HL-60/S4 (cell line): ENCODE measurements around the gene BAIAP2.

Experiments used
- in situ Hi-C: fragments of 300-500 bp; cut with MboI; formaldehyde crosslinking; loops from 2 replicates; pipeline ENCODE4 v1.14.3; 2022; ENCODE audit warnings: low sequenced_read_pairs

Gene BAIAP2

DNA sequence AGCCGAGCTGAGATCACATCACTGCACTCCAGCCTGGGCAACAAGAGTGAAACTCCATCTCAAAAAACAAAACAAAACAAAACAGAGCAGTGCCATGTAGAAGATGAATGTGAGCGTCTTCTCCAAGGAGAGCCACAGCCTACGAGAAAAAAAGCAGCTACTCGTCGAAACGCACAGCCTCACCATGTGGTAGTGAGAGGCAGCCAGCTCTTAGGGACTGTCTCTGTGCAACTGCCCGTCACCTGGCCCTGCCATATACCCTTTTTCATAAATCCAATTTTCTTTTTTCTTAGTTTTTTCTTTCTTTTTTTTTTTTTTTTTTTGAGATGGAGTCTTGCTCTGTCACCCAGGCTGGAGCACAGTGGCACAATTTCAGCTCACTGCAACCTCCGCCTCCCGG is 119.1 kb downstream of the BAIAP2 start:
- in situ Hi-C loops: loop anchor here (5.0 kb wide), 1 partner anchor 83 kb away; the partner anchor contains the start of genes NDUFAF8 and TEPSIN

GRCh38 chr17:81154961-81155360 is 120.0 kb downstream of the BAIAP2 start:
- in situ Hi-C loops: loop anchor here (5.0 kb wide), 1 partner anchor 82 kb away; the partner anchor contains the start of genes NDUFAF8 and TEPSIN

GRCh38 chr17:81156866-81157805 is 122.2 kb downstream of the BAIAP2 start:
- in situ Hi-C loops: no loop called here

- in situ Hi-C loops: no loop called here
Observed at GRCh38 chr17:81157848-81158687, 123.1 kb downstream of the BAIAP2 start.

- in situ Hi-C loops: no loop called here
Observed at GRCh38 chr17:81158688-81159590, 124.0 kb downstream of the BAIAP2 start.

- in situ Hi-C loops: no loop called here
Observed at GRCh38 chr17:81159611-81160265, 124.8 kb downstream of the BAIAP2 start.

- in situ Hi-C loops: no loop called here
Observed at GRCh38 chr17:81160306-81160705, 125.4 kb downstream of the BAIAP2 start.

GRCh38 chr17:81160747-81161453 is 125.9 kb downstream of the BAIAP2 start:
- in situ Hi-C loops: no loop called here

DNA sequence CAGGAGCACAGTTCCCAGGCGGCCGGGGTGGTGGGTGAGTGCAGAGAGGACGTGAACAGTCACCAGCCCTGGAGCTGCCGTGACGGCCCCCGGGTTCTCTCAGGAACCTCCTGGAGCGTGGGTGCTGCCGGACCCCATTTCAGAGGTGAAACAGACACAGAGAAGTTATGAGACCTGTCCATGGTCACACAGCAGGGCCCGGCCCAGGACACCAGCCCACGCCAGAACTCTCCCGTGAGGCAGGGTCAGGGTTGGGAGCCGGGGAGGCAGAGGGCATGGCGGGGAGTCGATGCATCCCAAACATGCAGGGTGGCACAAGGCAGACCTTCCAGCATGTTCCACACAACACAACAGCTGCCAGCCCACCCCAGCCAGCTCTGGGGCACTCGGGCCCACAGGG is 126.6 kb downstream of the BAIAP2 start:
- in situ Hi-C loops: no loop called here

DNA sequence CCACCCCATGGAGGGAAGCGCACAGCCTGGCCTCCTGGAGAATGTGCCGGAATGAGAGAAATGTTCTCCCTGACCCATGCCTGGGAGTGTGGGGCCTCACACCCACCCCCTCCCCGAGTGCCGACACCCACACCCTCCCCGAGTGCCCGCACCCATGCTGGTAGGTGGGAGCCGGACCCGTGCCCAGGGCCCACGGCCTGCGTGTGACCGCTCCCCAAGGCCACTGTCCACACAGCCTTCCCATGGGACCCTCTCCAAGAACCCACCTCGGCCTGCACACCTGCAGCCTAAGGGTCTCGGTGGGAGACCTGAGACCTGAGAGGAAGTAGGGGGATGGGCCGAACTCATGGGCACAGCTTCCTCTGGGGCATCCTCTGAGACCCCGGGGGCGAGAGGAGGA is 127.0 kb downstream of the BAIAP2 start:
- in situ Hi-C loops: no loop called here

GRCh38 chr17:81162491-81162890 is 127.5 kb downstream of the BAIAP2 start:
- in situ Hi-C loops: no loop called here

- in situ Hi-C loops: no loop called here
Observed at GRCh38 chr17:81163051-81163695, 128.2 kb downstream of the BAIAP2 start.

DNA sequence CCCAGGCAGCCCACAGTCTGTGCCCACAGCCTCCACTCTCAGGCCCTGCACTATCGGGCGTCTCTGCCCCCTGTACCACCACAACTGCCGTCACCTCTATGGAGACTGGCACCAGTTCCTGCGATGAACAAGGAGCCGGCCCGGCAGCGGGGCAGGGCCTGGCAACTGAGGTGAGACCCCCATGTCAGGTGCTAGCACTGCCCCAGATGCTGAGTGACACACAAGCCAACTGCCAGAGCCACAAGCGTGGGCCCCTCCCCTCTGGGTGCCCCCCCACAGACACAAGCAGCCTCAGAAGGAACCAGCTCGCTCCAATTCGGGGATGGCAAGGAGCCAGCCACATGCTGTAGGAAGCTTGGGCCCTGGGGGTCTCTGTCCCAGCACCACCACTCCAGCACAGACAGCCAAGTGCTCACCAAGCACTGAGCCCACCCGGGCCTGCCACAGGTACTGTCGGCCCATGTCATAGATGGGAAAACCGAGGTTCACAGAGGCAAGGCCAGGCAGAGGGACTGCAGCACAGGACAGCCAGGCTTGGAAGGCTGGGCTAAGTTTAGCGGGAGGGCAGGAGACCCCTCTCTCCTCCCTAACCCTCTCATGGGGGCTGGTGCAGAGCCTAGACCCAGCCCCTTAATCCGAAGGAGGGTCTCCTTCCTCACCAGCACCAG is 128.9 kb downstream of the BAIAP2 start:
- in situ Hi-C loops: no loop called here

DNA sequence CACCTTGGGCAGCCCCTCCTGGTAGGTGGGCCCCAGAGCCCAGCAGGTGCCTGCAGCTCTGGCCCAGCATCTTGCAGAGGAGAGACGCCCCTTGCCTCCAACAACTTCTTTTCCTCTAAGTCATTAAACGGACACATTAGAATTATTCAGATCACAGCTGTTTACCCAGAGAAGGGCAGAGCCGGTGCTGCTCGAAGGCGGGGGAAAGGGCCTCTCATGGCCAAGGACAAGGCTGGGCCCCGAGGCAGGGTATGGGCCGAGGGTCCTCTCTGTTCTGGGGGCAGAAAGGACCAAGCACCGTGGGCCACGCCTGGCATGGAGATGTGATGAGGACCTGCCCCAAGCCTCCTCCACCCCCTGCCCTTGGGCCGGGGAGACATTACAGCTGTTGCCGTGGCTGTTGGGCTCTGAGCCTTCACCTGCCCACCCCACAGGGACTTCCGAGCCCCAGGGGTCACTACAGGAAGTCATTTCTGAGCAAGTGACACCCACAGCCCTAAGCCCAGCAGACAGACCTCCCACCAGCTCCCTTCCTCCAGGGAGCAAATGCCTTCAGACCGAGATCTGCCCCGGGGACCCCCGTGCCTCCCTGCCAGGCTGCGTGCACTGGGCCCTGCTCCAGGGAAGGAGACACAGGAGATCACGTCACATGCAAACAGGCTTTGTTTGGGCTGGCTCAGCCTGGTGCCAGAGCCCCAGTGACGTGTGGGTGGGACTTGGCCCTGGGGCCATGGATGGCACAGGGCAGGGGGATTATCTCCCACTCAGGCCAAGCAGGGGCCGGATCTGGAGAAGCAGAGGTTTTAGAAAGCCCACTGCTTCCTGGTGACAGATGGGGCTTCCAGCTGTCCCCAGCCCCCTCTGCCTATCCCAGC is 129.7 kb downstream of the BAIAP2 start:
- in situ Hi-C loops: no loop called here

DNA sequence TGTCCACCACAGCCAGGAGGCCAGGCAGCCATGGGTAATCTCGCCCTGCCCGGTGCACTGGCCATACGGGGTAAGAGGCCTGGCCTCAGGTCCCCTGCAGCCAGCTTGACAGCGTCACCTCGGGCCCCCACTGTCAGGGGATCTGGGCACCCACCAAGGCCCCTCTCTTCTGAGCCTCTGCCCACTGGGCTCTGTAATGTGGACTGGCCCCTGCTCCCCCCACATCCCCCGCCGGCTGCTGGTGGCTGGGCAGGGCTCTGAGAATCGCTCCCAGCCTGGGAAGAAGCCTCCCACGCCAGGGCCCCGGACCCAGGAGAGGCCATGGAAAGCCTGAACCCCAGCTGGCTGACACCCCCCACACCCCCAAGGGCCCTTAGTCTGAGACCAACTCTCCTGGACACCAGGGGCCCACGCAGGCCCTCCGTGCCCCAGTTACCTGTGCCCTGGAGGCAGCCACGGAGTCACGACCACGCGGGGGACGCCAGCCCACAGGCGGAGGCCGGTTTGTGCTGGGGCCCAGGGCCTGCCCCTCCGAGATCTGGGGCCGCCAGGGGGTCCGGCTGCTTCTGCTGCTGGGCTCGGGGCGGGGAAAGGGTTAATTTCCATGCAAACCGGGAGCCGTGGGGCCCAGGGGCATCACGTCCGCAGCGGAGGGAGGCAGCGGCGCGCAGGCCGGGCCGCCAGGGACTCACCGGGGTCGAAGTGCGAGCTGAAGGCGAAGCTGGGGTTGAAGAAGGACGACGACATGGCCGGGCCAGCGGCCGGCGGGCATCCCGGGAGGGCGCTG is 130.5 kb downstream of the BAIAP2 start, which contains the start of gene PVALEF:
PVALEF (plus strand) TSS at position 262 of the 787 bp plus-strand sequence. CDS start 15,720 bp downstream, outside the sequence.
- in situ Hi-C loops: no loop called here

- in situ Hi-C loops: no loop called here
Observed at GRCh38 chr17:81166033-81166492, 131.1 kb downstream of the BAIAP2 start, which contains the start of gene AATK. Gene AATK, minus strand, starts transcription at chr17:81166221. Its CDS starts 229 bp downstream, at chr17:81165992.
